Epithelial cell of proximal tubule (primary cell): ENCODE measurements around the gene KCNV2. TPM values are rescaled to one million over a fixed set of nuclear protein-coding genes. Genes with fewer than 3 reads are reported as not detected.

ENCODE experiments used
- DNase-seq: peaks from one replicate; pipeline ENCODE4 v3.0.0-alpha.2; 2011; ENCODE audit warnings: low read depth
- H3K4me3 ChIP-seq: 2 replicates; pipeline ENCODE4 v1.5.1; 2011; ENCODE audit warnings: low read depth, mild to moderate bottlenecking, low read length
- total RNA-seq: library from RNA; depleted of rRNA; stranded (reverse); fragments of >200 nt; gene quantifications from 2 replicates; pipeline ENCODE4 v1.2.3, GENCODE V29; 2015
- TF ChIP-seq, protein P1 (sequence below): conservative IDR thresholded peaks from 2 replicates; pipeline ENCODE4 v1.5.1; 2012; ENCODE audit warnings: low read depth, mild to moderate bottlenecking, low read length

The KCNV2 gene
- not detected in 2 replicates for total RNA-seq

- TF ChIP-seq, protein P1, sequence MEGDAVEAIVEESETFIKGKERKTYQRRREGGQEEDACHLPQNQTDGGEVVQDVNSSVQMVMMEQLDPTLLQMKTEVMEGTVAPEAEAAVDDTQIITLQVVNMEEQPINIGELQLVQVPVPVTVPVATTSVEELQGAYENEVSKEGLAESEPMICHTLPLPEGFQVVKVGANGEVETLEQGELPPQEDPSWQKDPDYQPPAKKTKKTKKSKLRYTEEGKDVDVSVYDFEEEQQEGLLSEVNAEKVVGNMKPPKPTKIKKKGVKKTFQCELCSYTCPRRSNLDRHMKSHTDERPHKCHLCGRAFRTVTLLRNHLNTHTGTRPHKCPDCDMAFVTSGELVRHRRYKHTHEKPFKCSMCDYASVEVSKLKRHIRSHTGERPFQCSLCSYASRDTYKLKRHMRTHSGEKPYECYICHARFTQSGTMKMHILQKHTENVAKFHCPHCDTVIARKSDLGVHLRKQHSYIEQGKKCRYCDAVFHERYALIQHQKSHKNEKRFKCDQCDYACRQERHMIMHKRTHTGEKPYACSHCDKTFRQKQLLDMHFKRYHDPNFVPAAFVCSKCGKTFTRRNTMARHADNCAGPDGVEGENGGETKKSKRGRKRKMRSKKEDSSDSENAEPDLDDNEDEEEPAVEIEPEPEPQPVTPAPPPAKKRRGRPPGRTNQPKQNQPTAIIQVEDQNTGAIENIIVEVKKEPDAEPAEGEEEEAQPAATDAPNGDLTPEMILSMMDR, result no peak
- H3K4me3 ChIP-seq, result no peak within 1 kb of the TSS
- DNase-seq, result no peak
These were observed at the start of gene KCNV2 for GRCh38 chr9:2717385-2717784. KCNV2 (plus strand) TSS chr9:2717510; CDS start chr9:2717740, 230 bp downstream.

DNA sequence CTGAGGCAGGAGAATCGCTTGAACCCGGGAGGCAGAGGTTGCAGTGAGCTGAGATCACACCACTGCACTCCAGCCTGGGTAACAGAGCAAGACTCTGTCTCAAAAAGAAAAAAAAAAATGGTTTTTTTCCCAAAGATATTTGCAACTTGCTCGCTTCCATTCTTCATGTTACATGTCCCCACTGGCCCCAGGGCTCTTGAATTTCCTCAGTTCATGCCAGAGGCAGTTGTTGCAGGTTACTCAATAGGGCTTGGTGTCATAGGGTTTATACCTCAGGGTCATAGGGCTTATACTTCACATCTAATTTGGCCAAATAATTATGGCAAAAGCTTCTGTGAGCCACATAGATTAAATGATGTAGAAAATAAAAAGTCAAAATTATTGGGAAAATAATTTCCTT lies 44.1 kb upstream of the KCNV2 start:
- H3K4me3 ChIP-seq, result no peak overlapping the region
- DNase-seq, result no peak
- TF ChIP-seq, protein P1, result no peak

- TF ChIP-seq, protein P1, result no peak
- no peak for DNase-seq
- no peak overlapping the region for H3K4me3 ChIP-seq
These were observed 43.0 kb upstream of the KCNV2 start for GRCh38 chr9:2674141-2674824.

GRCh38 chr9:2675834-2676233 lies 41.5 kb upstream of the KCNV2 start:
- TF ChIP-seq, protein P1, result no peak
- no peak for DNase-seq
- H3K4me3 ChIP-seq, result no peak overlapping the region

DNA sequence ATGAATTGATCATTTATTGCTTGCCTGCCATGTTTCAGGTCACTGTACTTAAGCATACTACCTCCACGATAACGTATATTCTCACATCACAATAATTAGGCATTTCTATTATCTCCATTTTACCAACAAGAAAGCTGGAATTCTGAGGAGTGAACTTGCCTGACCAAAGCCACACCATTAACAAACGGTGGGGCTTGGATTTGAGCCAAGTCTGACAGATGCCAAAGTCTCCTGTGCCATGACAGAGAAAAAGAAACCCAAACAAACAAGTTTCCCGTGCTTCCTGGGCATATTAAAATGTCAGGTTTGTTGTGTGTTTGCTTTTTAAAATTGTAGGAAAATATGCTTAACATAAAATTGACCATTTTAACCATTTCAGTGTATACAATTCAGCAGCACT lies 40.8 kb upstream of the KCNV2 start:
- no peak overlapping the region for H3K4me3 ChIP-seq
- DNase-seq, result no peak
- TF ChIP-seq, protein P1, result no peak

DNA sequence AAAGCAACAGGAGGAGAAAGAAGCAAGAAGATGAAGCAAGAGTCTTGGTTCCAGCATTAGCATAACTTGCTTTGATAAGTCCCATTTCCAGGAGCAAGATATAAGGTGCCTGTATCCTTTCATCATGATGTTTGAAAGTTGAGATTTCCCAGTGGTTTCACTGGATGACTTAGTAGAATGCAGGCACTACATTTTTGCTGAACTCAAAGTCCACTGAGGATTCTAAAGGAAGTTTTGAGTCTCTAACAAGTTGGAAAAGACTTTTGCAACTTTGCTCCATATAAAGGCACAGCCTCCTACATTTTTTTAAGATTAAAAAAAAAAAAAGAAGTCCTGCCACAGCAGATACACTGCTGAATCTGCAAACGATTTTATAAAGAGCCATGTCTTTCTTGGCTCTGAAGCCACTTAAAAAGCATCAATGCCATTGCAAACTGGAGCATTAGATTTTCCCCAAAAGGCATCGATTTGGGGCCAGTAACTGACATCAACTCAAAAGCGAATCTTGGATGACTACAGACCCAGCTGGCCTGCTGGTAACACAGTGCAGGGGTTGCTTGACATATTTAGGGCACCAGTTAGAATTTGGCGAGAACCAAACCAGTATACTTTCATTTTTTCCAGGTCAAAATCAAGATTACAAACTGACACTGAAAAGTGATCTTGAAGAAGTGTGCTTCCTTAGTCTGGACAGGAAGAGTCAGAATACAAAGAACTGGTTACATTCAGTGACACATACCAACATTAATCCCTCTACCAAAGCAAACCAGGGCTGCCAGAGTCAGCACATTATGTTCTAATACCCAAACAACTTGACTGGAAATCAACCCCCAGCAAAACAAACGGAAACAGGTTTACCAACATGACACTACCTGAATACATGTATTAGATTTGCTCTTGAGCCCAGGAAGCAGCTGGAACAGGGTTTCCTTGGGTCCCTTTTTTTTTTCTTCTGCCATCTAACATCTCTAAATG lies 39.1 kb upstream of the KCNV2 start:
- no peak overlapping the region for H3K4me3 ChIP-seq
- TF ChIP-seq, protein P1, result no peak
- DNase-seq, result no peak
